CD4-positive, alpha-beta T cell treated with Interleukin-15 for 1 hour (primary cell): ENCODE results near the gene FAM131A.

ENCODE experiments used
- DNase-seq: peaks from one replicate; pipeline ENCODE4 v3.0.0-alpha.2; 2020

Gene FAM131A

DNA sequence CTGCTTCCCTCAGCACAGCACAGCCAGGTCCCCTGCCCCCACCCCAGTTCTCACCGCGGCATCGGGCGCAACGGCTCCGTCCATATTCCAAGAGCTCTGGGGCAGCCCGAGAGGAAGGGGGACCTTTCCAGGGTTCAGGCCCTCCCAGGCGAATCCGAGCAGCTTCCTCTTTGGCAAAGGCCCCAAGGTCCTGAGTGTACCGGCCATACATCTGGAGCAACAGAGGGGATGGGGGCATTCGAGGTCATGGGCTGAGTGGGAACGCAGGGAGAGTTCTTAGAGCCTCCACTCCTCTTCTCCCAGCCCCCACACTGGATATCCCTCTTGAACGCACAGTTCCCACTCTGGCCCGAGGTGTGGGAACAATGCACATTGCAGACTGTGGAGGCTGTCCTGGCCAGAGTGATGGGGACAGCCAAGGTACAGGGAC, 21.5 kb downstream of the FAM131A start:
- DNase-seq: no peak

DNA sequence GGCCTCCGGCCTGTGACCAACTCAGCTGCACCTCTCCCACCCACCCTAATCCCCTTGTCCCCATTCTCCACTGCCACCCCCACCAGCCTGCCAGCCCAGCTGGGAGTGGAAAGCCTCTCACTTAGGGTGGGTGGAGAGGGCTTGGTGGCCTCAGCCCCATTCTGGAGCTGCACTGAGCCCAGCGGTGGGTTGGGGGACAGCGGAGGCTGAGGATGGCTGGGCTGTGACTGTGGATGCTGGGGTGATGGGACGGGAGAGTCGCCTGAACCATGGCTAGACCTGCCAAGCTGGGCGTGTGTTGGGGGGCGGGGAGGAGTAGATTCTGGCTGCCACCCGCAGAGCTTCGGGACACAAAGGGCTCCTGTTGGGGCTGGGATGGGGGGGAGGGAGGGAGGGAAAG, 22.2 kb downstream of the FAM131A start:
- DNase-seq: no peak

- no peak for DNase-seq
Measured at GRCh38 chr3:184360070-184360928, 22.9 kb downstream of the FAM131A start.

- no peak for DNase-seq
Measured at GRCh38 chr3:184360929-184361531, 23.6 kb downstream of the FAM131A start.

DNA sequence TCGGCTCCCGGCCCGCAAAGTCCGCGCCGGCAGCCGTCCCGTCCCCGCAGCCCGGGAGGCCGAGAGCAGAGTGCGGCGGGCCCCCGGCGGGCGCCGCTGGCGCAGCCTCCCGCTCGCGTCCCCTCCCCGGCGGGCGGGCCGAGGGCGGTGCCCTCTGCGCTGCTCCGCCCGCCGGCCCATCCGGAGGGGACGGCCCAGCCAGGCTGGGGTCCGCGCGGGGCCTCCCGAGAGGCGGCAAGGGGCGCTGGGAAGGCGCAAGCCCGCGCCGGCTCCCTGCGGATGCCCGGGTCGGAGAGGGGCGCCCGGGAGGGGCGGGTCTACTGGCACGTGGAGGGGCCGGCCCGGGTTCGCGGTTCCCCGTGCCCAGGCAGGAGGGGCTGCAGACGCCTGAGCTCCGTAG, 24.1 kb downstream of the FAM131A start, which contains the start of the genes CLCN2 and POLR2H:
Gene CLCN2, minus strand, starts transcription at position 74 of the 400 bp plus-strand sequence. CDS start 126 bp downstream, outside the sequence.
Gene POLR2H, plus strand, starts transcription at position 179 of the 400 bp plus-strand sequence. CDS start 1,783 bp downstream, outside the sequence.
- DNase-seq: no peak

GRCh38 chr3:184361932-184362667, 24.7 kb downstream of the FAM131A start:
- DNase-seq: peak; percentile 24

DNA sequence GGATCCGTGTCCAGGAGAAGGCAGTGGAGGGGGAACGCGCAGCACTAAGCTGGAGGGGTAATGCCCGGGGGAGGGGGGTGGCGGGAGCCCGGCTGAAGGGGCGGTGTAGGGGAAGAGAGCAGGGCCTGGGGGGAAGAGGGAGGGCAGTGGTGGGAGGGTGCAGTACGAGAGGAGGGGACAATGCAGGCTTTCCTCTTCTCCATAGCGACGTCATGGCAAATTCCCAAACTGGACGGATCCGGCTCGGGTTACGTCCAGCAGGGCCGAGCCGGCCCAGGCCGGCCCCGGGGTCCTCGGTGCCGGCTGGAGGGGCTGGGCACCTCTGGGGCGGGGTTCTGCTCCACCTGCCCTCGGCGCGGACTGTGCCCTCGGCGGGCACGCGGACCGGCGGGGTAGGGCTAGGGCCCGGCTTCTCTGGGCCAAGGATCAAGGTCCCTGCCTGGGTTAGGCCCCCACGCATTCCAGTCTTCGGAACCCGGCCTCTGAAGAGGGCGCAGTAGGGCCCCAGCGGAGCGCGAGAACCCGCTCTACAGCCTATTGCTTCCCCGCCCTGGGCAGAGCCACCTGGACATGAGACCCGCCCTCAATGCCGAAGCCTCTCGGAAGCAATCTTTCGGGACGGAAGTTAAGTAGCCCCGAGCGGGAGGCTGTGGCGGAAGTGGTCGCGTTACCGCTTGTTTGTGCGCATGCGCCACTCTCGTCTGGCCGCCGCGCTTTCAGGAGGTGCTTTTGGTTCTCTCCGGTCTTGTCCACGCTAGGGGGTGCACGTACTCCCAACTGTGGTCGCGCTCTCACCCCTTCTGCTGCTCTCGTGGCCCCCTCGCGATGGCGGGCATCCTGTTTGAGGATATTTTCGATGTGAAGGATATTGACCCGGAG, 25.5 kb downstream of the FAM131A start:
- peak; percentile 96 for DNase-seq

DNA sequence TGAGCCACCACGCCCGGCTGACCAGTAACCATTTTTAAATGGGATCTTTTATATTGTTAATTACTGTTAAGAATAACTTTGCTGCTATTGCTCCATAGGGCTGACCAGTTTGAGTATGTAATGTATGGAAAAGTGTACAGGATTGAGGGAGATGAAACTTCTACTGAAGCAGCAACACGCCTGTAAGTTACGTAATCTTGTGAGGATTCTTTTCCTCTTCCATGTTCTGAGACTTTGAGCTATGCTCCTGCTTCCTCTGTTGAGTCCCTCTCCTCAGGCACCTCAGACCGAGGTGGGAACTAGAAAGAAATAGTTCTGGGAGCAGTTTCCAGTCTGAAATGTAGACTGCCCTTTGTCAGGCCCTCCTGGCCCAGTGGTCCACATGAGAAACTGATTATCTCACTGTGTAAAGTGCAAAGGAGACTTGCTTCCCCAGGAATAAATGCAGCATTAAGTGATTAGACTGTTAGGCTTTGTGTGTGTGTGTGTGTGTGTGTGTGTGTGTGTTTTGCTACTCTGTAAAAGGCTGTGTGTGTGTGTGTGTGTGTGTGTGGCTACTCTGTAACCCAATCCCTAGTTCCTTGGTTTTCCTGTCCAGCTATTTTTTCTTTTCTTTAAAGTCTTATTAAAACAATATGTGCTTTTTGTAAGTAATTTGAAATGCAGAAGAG, 29.4 kb downstream of the FAM131A start:
- no peak for DNase-seq

- DNase-seq: no peak
Measured at GRCh38 chr3:184368116-184368515, 30.7 kb downstream of the FAM131A start.

DNA sequence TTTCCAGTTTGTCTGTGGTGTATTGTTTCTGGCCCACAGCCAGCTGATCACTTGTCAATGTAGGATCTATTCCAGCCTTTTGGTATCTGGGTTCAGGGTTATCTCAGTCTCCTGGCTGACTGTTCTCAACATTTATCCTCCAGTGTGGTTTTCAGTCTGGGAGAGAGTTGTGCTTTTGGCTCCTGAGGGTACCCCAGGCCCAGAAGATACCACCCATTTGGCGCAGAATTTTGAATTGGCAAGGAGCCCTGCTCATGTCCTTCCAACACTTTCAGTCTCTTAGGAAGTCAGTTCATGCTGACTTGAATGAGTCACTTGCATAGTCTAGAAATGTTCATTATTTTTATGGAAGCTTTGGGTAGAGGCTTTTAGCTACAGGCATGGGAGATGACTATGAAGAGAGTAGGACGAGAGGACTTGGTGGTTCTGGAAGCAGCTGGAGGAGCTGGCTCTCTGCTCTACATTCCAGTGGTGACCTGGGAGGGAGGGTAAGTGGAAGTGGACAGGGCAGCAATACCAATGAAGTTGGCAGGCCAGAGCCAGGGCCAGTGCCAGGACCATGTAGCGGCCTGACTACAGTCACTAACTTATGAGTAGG, 31.3 kb downstream of the FAM131A start:
- no peak for DNase-seq

- peak; percentile 70 for DNase-seq
Measured at GRCh38 chr3:184371570-184372018, 34.2 kb downstream of the FAM131A start.

GRCh38 chr3:184372296-184372821, 35.0 kb downstream of the FAM131A start:
- DNase-seq: no peak

- no peak for DNase-seq
Measured at GRCh38 chr3:184372911-184373310, 35.5 kb downstream of the FAM131A start.

DNA sequence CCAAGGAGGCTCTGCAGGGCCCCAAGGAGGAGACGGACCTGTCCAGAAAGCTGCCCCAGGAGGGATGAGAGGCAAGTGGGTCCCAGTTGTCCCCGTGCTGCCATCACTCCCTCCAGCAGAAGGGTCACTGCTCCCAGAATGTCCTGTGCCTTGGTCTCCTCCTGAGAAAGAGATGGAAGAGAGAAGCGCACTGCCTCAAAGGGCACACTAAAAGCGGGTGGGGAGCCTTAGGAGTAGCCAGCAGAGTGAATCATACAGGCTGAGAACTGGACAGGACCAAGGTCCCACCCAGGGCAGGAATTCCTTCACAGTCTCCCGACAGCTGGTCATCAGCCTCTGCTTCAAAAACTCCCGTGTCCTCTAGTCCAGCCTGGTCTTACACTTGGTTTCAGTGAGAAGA, 36.0 kb downstream of the FAM131A start:
- DNase-seq: no peak

DNA sequence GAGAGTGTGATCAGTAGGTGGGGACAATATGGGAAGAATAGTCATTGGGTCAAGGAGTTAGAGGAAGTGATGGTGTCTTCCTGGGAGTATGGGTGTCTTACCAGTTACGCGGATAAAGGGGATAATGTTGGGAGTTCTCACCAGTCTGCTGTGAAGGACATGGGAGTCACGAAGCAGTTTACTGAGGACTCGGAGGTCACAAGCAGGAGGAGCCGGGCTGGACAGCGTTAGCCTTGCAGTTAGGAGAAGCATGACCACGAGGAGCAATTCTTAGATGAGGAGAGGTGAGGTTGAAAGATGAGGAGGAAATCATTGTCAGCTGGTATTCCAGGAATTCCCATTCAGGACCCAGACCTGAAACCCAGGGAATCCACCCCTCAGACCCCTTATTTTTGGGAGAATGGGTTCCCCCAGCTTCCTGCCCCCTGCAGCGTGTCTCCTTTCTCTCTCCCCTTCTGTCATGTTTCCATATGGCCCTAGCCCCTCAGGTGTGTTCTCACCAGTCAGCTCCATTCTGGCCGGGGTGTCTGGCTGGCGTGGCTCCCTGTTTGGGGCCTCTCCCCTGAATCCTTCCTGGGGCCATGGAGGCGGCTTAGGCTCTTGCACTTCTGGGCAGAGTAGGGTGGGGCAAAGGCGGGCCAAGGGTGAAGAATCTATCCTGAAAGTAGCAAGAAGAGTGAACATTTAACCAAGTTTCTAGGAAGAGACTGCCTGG, 38.5 kb downstream of the FAM131A start:
- no peak for DNase-seq

- DNase-seq: no peak
Measured at GRCh38 chr3:184377374-184377773, 40.0 kb downstream of the FAM131A start.

- no peak for DNase-seq
Measured at GRCh38 chr3:184377882-184378445, 40.6 kb downstream of the FAM131A start, which contains the start of gene THPO. Gene THPO, minus strand, starts transcription at chr3:184378207. Its CDS starts 1,948 bp downstream, at chr3:184376259.

- DNase-seq: no peak
Measured at GRCh38 chr3:184378651-184379357, 41.4 kb downstream of the FAM131A start.
